Type B pancreatic cell (in vitro differentiated cells): Measurements from ENCODE around the gene CENPT. TPM values are rescaled to one million over a fixed set of nuclear protein-coding genes. Genes with fewer than 3 reads are reported as not detected.
"Not testable (repeated sequence)": the region's sequence is repeated elsewhere in the genome, so short reads cannot be mapped to it uniquely, and the experiment has no call there.

Experiments used
- DNase-seq: peaks from one replicate; pipeline ENCODE4 v3.0.0; 2021; ENCODE audit warnings: mixed read lengths; ENCODE audit not compliant: unreplicated experiment; ENCODE audit errors: extremely low spot score
- H3K27ac Mint-ChIP-seq: 2 replicates; pipeline ENCODE4 v1.8.0; 2021; ENCODE audit warnings: mild to moderate bottlenecking, mixed read lengths
- H3K27me3 Mint-ChIP-seq: 2 replicates; pipeline ENCODE4 v1.8.0; 2021; ENCODE audit warnings: mixed read lengths
- H3K36me3 Mint-ChIP-seq: 2 replicates; pipeline ENCODE4 v1.8.0; 2021; ENCODE audit warnings: mixed read lengths
- H3K4me1 Mint-ChIP-seq: one replicate; pipeline ENCODE4 v1.8.0; 2021; ENCODE audit warnings: mixed read lengths; ENCODE audit not compliant: unreplicated experiment
- H3K4me3 Mint-ChIP-seq: 2 replicates; pipeline ENCODE4 v1.8.0; 2021; ENCODE audit warnings: mild to moderate bottlenecking, mixed read lengths
- H3K9me3 Mint-ChIP-seq: 2 replicates; pipeline ENCODE4 v1.8.0; 2021; ENCODE audit warnings: mixed read lengths
- total RNA-seq: library from RNA; stranded (reverse); gene quantifications from 2 replicates; pipeline ENCODE4 v1.2.1, GENCODE V29; 2021; ENCODE audit warnings: low replicate concordance
- TF ChIP-seq, protein P1 (sequence below): fragments of 200-600 bp; sonication (generic); conservative IDR thresholded peaks from 2 replicates; pipeline ENCODE4 v1.5.0; 2021; ENCODE audit warnings: antibody characterized with exemption, mild to moderate bottlenecking

The CENPT gene
- total RNA-seq, 1 donor from 2014 or later: 74.2 TPM

DNA sequence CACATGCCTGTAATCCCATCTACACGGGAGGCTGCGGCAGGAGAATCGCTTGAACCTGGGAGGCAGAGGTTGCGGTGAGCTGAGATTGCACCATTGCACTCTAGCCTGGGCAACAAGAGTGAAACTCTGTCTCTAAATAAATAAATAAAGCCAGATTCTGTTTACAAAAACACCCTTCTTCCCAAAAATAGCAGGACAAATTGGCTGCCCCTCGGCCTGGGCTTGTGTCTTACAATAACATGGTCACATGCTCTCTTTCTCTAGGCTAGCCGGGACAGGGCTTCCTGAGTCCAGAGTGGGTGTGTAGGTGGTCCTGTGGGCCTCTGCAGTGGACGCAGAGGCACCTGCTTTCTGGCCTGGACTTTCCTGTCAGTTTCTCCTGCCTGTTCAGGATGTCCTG lies 22.2 kb upstream of the CENPT start:
- H3K36me3 Mint-ChIP-seq: peaks cover 17% of the 10 kb centered on the region
- H3K4me3 Mint-ChIP-seq: no peak overlapping the region
- H3K9me3 Mint-ChIP-seq: no peaks in the 10 kb centered on the region
- H3K4me1 Mint-ChIP-seq: peaks cover 15% of the 10 kb centered on the region
- H3K27ac Mint-ChIP-seq: no peak overlapping the region
- TF ChIP-seq, protein P1, sequence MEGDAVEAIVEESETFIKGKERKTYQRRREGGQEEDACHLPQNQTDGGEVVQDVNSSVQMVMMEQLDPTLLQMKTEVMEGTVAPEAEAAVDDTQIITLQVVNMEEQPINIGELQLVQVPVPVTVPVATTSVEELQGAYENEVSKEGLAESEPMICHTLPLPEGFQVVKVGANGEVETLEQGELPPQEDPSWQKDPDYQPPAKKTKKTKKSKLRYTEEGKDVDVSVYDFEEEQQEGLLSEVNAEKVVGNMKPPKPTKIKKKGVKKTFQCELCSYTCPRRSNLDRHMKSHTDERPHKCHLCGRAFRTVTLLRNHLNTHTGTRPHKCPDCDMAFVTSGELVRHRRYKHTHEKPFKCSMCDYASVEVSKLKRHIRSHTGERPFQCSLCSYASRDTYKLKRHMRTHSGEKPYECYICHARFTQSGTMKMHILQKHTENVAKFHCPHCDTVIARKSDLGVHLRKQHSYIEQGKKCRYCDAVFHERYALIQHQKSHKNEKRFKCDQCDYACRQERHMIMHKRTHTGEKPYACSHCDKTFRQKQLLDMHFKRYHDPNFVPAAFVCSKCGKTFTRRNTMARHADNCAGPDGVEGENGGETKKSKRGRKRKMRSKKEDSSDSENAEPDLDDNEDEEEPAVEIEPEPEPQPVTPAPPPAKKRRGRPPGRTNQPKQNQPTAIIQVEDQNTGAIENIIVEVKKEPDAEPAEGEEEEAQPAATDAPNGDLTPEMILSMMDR: no peak
- no peaks in the 10 kb centered on the region for H3K27me3 Mint-ChIP-seq
- DNase-seq: no peak

DNA sequence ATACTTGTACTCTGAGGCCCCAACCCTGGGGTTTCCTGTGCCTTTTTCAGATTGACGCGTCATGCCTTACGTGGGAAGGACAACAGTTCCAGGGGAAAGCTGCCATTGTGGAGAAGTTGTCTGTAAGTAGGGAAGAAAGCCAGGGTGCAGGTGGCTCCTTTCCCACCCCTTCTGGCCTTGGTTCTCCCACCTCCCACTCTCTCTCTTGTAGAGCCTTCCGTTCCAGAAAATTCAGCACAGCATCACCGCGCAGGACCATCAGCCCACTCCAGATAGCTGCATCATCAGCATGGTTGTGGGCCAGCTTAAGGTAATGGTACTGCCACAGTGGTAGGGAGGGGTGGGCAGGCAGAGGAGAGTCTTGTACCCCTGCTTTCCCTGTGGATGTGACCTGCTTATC lies 20.8 kb upstream of the CENPT start:
- H3K4me3 Mint-ChIP-seq: no peak overlapping the region
- no peaks in the 10 kb centered on the region for H3K27me3 Mint-ChIP-seq
- peaks cover 6% of the 10 kb centered on the region for H3K4me1 Mint-ChIP-seq
- no peaks in the 10 kb centered on the region for H3K9me3 Mint-ChIP-seq
- TF ChIP-seq, protein P1: no peak
- no peak for DNase-seq
- no peak overlapping the region for H3K27ac Mint-ChIP-seq
- H3K36me3 Mint-ChIP-seq: peaks cover 13% of the 10 kb centered on the region

DNA sequence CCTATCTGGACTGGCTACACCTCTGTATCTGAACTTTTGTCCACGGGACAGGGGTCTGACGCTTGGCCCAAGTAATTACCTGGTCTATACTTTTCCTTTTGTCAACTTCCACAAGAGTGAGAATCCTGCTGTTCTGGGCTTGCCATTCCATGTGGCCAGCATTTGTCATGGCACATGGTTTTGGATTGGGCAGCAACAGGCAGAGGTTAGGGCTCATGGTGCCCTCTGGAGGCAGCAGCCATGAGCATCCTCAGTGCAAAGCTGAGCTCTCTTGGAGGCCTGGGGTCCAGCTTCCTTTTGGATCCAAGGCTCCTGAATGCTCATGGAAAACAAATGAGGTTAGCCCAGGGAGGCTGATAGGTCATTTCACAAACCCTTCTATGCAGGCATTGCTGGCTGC lies 17.8 kb upstream of the CENPT start:
- H3K27ac Mint-ChIP-seq: no peak overlapping the region
- H3K4me3 Mint-ChIP-seq: no peak overlapping the region
- peaks cover 13% of the 10 kb centered on the region for H3K36me3 Mint-ChIP-seq
- DNase-seq: no peak
- TF ChIP-seq, protein P1: peak; percentile 48
- no peaks in the 10 kb centered on the region for H3K27me3 Mint-ChIP-seq
- peaks cover 10% of the 10 kb centered on the region for H3K4me1 Mint-ChIP-seq
- no peaks in the 10 kb centered on the region for H3K9me3 Mint-ChIP-seq

DNA sequence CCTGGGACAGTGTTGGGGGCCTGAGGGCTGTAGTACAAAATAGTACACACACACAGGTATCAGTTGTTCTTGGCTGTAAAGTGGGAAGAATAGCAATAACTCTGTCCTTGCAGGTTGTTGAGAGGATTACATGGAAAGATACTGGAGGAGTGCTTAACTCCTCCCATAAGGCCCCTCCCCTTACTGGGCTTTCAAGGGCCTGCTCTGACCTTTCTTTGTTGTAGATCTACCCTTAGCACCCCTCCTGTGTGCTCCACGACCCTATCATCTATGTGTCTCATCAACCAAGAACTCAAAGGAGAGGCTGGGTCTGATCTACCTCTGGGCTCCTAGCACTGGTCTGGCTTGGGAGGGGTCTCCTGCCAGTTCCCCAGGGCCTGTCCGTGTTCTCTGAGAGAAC lies 17.1 kb upstream of the CENPT start:
- H3K27me3 Mint-ChIP-seq: no peaks in the 10 kb centered on the region

DNA sequence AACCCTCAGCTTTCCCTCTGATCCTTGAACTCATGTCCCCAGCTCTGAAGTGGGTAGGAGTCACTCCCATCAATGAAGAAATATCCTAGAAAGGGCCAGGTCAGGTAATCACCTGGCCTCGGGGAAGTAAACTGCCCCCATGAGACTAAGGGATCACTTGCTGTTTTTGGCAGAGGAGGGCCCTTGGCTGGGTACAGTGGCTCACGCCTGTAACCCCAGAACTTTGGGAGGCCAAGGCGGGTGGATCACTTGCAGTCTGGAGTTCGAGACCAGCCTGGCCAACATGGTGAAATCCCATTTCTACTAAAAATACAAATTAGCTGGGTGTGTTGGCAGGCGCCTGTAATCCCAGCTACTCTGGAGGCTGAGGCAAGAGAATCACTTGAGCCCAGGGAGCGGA lies 16.6 kb upstream of the CENPT start:
- not testable (repeated sequence) for H3K4me1 Mint-ChIP-seq, H3K27ac Mint-ChIP-seq, DNase-seq, H3K9me3 Mint-ChIP-seq, H3K27me3 Mint-ChIP-seq, H3K4me3 Mint-ChIP-seq
- peaks cover 11% of the 10 kb centered on the region for H3K36me3 Mint-ChIP-seq

More for the DNA sequence above, 17.1 kb upstream of the CENPT start:
- Mint-ChIP-seq H3K9me3 (no peaks in the 10 kb centered on the region), H3K27ac (no peak overlapping the region), H3K4me3 (no peak overlapping the region), H3K36me3 (peaks cover 11% of the 10 kb centered on the region), H3K4me1 (peaks cover 10% of the 10 kb centered on the region)
- TF ChIP-seq, protein P1: no peak
- no peak for DNase-seq

DNA sequence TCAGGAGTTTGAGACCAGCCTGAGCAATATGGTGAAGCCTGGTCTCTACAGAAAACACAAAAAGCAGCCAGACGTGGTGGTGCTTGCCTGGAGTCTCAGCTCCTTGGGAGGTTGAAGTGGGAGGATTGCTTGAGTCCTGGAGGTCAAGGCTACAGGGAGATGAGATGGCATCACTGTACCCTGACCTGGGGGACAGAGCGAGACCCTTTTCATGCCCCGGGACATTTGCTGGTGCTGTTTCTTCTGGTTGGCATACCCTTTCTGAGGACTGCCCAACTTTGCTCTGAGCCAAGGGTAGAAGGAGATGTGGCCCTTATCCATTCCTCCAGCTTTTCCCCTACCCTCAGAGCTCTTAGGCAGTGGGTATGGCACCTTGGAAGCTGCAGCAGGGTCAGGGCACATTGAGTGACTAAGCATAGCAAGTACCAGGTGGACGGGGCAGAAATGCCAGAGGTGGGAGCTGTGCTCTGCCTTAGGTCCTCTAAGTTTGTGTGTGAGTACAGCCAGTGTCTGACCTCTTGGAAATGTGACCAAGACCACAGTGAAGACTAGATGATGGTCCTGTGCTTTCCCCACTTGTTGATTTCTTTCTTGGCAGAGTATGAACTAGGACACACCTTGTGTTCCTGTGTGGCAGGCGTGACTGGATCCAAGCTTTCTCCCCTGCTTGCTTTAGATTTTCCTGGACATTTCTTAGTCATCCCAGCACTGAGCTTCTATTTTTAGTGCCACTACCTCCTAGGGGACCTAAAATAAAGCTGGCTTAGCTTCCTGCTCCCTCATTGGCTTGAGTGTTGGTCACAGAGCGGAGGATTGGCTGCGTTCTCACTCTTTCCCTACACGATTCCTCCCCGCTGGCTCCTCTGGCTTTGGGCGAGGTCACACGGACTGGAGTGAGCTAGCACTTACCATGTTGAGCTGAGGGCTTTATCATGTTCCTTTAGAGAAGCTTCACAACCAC lies 15.4 kb upstream of the CENPT start:
- Mint-ChIP-seq H3K27me3 (no peaks in the 10 kb centered on the region), H3K4me3 (no peak overlapping the region), H3K36me3 (peaks cover 15% of the 10 kb centered on the region), H3K27ac (no peak overlapping the region), H3K4me1 (peaks cover 17% of the 10 kb centered on the region), H3K9me3 (no peaks in the 10 kb centered on the region)
- TF ChIP-seq, protein P1: no peak
- DNase-seq: no peak
